ENCODE results near the gene CARM1.

Gene CARM1

GRCh38 chr19:10965398-10965797, 94.0 kb downstream of the CARM1 start:
- DNase-seq (ENCODE audit: insufficient read length, low spot score) (no peak), FAIRE-seq (no peak)
- no peak for TF ChIP-seq POLR2A (IDR thresholded peaks at IDR 0.05; ENCODE audit: low read depth, low read length)

GRCh38 chr19:10966809-10967208, 95.5 kb downstream of the CARM1 start:
- DNase-seq (ENCODE audit: insufficient read length, low spot score): no peak
- FAIRE-seq: no peak
- no peak for TF ChIP-seq POLR2A (IDR thresholded peaks at IDR 0.05; ENCODE audit: low read depth, low read length)

DNA sequence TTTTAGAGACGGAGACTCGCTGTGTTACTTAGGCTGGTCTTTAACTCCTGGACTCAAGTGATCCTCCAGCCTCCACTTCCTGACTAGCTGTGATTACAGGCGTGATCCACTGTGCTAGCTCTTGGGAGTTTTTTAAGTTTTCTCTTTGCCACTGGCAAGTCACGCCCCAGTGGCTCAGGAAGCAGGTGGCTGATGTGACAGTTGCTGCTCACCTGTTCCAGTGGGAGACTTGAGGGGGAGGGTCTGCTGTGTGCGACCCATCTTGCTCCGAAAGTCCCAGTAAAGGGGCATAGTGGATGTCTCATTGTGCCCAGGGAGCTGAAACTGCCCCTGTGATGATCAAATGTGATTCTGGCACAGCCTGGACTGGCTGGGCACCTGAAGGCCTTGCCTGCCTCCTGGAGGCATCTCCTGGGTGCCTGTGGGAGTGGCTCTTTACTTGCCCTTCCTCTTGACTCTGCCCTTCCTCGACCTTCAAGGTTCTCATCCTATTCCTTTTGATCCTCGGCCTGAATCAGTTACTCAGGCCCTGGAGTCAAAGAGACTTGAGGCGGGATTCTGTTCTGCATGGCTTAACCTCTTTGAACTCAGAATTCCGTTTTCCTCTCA, 97.3 kb downstream of the CARM1 start:
- no peak for DNase-seq (ENCODE audit: insufficient read length, low spot score)
- no peak for FAIRE-seq
- TF ChIP-seq POLR2A (IDR thresholded peaks at IDR 0.05; ENCODE audit: low read depth, low read length): no peak

DNA sequence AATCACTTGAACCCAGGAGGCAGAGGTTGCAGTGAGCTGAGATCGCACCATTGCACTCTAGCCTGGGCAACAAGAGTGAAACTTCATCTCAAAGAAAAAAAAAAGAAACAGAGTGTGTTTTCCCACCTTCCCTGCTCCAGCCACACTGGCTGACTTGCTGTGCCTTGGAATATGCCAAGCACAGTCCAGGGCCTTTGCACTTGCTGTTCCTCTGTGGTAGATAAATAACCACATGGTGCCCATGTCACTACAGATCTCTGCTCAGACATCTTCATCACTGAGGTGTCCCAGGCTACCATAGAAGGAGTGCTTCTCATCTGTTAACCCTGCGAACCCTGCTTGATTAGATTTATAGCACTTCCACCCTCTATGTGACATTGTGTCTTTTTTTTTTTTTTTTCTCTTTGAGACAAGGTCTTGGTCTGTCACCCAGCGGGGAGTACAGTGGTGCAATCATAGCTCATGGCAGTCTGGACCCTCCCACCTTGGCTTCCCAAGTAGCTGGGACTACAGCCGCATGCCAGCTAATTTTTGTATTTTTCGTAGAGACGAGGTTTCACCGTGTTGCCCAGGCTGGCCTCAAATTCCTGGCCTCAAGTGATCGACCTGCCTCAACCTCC, 99.9 kb downstream of the CARM1 start:
- TF ChIP-seq POLR2A (IDR thresholded peaks at IDR 0.05; ENCODE audit: low read depth, low read length): no peak
- DNase-seq (ENCODE audit: insufficient read length, low spot score): no peak
- no peak for FAIRE-seq

All from H54 (cell line).